H9 (cell line): Measurements from ENCODE around the gene ZNF319. TPM values are rescaled to one million over a fixed set of nuclear protein-coding genes. Genes with fewer than 3 reads are reported as not detected.

Experiments
- DNase-seq: peaks from one replicate; pipeline ENCODE4 v3.0.0-alpha.2; 2017
- H2AFZ ChIP-seq: one replicate; pipeline ENCODE4 v1.6.1; 2013; ENCODE audit warnings: mild to moderate bottlenecking, low read length, control low read depth, moderate library complexity
- H2AK5ac ChIP-seq: 2 replicates; pipeline ENCODE4 v1.6.1; 2013; ENCODE audit warnings: low read length, control low read depth, mixed read lengths; ENCODE audit not compliant: insufficient read length
- H2BK120ac ChIP-seq: one replicate; pipeline ENCODE4 v1.6.1; 2013; ENCODE audit warnings: low read depth, mild to moderate bottlenecking, low read length, control low read depth, inconsistent platforms; ENCODE audit not compliant: poor library complexity, severe bottlenecking
- H2BK12ac ChIP-seq: 2 replicates; pipeline ENCODE4 v1.6.1; 2013; ENCODE audit warnings: low read length, control low read depth, mixed read lengths, low read depth; ENCODE audit not compliant: insufficient read length
- H2BK15ac ChIP-seq: 2 replicates; pipeline ENCODE4 v1.6.1; 2013; ENCODE audit warnings: low read depth, low read length, control low read depth
- H2BK20ac ChIP-seq: one replicate; pipeline ENCODE4 v1.6.1; 2013; ENCODE audit warnings: low read depth, mild to moderate bottlenecking, low read length, control low read depth, inconsistent platforms; ENCODE audit not compliant: poor library complexity, severe bottlenecking
- H2BK5ac ChIP-seq: 2 replicates; pipeline ENCODE4 v1.6.1; 2013; ENCODE audit warnings: low read length, control low read depth, mixed read lengths; ENCODE audit not compliant: insufficient read length
- H3K14ac ChIP-seq: 2 replicates; pipeline ENCODE4 v1.6.1; 2013; ENCODE audit warnings: low read length, control low read depth; ENCODE audit not compliant: insufficient read depth
- H3K18ac ChIP-seq: 2 replicates; pipeline ENCODE4 v1.6.1; 2013; ENCODE audit warnings: low read depth, mild to moderate bottlenecking, mixed read lengths, low read length, control low read depth; ENCODE audit not compliant: insufficient read length
- H3K23ac ChIP-seq: 2 replicates; pipeline ENCODE4 v1.6.1; 2013; ENCODE audit warnings: low read length, control low read depth, mixed read lengths, low read depth; ENCODE audit not compliant: insufficient read length
- H3K23me2 ChIP-seq: 2 replicates; pipeline ENCODE4 v1.6.1; 2013; ENCODE audit warnings: low read depth, mild to moderate bottlenecking, mixed read lengths, low read length, control low read depth; ENCODE audit not compliant: insufficient read length, poor library complexity, severe bottlenecking
- H3K27ac ChIP-seq: 2 replicates; pipeline ENCODE4 v1.5.1; 2013; ENCODE audit warnings: low read length, control low read depth, mixed read lengths, low read depth; ENCODE audit not compliant: insufficient read length
- H3K27me3 ChIP-seq: 2 replicates; pipeline ENCODE4 v1.6.1; 2013; ENCODE audit warnings: low read length, control low read depth, inconsistent platforms; ENCODE audit not compliant: insufficient read depth
- H3K4ac ChIP-seq: 2 replicates; pipeline ENCODE4 v1.6.1; 2013; ENCODE audit warnings: low read depth, mild to moderate bottlenecking, control low read depth, inconsistent platforms, low read length, moderate library complexity
- H3K4me1 ChIP-seq: 2 replicates; pipeline ENCODE4 v1.6.1; 2013; ENCODE audit warnings: low read length, control low read depth, inconsistent platforms; ENCODE audit not compliant: insufficient read depth
- H3K4me2 ChIP-seq: 2 replicates; pipeline ENCODE4 v1.6.1; 2013; ENCODE audit warnings: low read length, control low read depth, mixed read lengths; ENCODE audit not compliant: insufficient read length, insufficient read depth
- H3K56ac ChIP-seq: 2 replicates; pipeline ENCODE4 v1.6.1; 2013; ENCODE audit warnings: low read depth, mild to moderate bottlenecking, mixed read lengths, low read length, control low read depth; ENCODE audit not compliant: insufficient read length
- H3K79me1 ChIP-seq: 2 replicates; pipeline ENCODE4 v1.6.1; 2013; ENCODE audit warnings: low read depth, mild to moderate bottlenecking, moderate library complexity, low read length, control low read depth, inconsistent platforms; ENCODE audit not compliant: insufficient read depth, poor library complexity, severe bottlenecking
- H3K79me2 ChIP-seq: 2 replicates; pipeline ENCODE4 v1.6.1; 2013; ENCODE audit warnings: low read length, control low read depth, inconsistent platforms; ENCODE audit not compliant: insufficient read depth
- H3K9ac ChIP-seq: 2 replicates; pipeline ENCODE4 v1.6.1; 2013; ENCODE audit warnings: low read length, control low read depth, mixed read lengths; ENCODE audit not compliant: insufficient read length; ENCODE audit errors: extremely low read depth
- H3K9me3 ChIP-seq: one replicate; pipeline ENCODE4 v1.6.1; 2013; ENCODE audit warnings: low read depth, low read length, inconsistent platforms; ENCODE audit not compliant: control insufficient read depth
- H3T11ph ChIP-seq: one replicate; pipeline ENCODE4 v1.6.1; 2013; ENCODE audit warnings: mild to moderate bottlenecking, low read length, control low read depth, inconsistent platforms
- H4K20me1 ChIP-seq: one replicate; pipeline ENCODE4 v1.6.1; 2013; ENCODE audit not compliant: control insufficient read depth, insufficient read length, insufficient read depth
- H4K5ac ChIP-seq: 2 replicates; pipeline ENCODE4 v1.6.1; 2013; ENCODE audit warnings: low read depth, mild to moderate bottlenecking, mixed read lengths, low read length, control low read depth; ENCODE audit not compliant: insufficient read length
- H4K8ac ChIP-seq: replicated peaks from 2 replicates; pipeline ENCODE4 v1.6.1; 2013; ENCODE audit warnings: low read length, control low read depth, mixed read lengths, low read depth; ENCODE audit not compliant: insufficient read length
- H4K91ac ChIP-seq: 2 replicates; pipeline ENCODE4 v1.6.1; 2013; ENCODE audit warnings: low read depth, mild to moderate bottlenecking, moderate library complexity, mixed read lengths, low read length, control low read depth; ENCODE audit not compliant: insufficient read length
- H3K27ac Mint-ChIP-seq, 3 experiments: 2 replicates in 2 of 3; 3 replicates in 1 of 3; pipeline ENCODE4 v1.8.0; 2020 to 2021; ENCODE audit warnings: mixed read lengths in 3 of 3, mild to moderate bottlenecking in 1 of 3, moderate library complexity in 1 of 3
- H3K27me3 Mint-ChIP-seq: 2 replicates; pipeline ENCODE4 v1.8.0; 2021; ENCODE audit warnings: low read depth, mild to moderate bottlenecking, moderate library complexity, mixed read lengths
- H3K36me3 Mint-ChIP-seq, 3 experiments: 2 replicates in 2 of 3; 3 replicates in 1 of 3; pipeline ENCODE4 v1.8.0; 2020 to 2021; ENCODE audit warnings: low read depth in 3 of 3, mixed read lengths in 3 of 3; ENCODE audit not compliant: insufficient read depth in 1 of 3
- H3K4me1 Mint-ChIP-seq, 2 experiments: 2 replicates each; pipeline ENCODE4 v1.8.0; 2020; ENCODE audit warnings: mixed read lengths in 2 of 2
- H3K4me3 Mint-ChIP-seq, 2 experiments: 2 replicates in 1 of 2; 3 replicates in 1 of 2; pipeline ENCODE4 v1.8.0; 2020 to 2021; ENCODE audit warnings: mild to moderate bottlenecking in 2 of 2, mixed read lengths in 2 of 2, moderate library complexity in 1 of 2
- H3K9me3 Mint-ChIP-seq, 2 experiments: 2 replicates in 1 of 2; 3 replicates in 1 of 2; pipeline ENCODE4 v1.8.0; 2020; ENCODE audit warnings: mild to moderate bottlenecking in 2 of 2, mixed read lengths in 2 of 2, moderate library complexity in 1 of 2
- CTCF ChIP-seq: fragments of 200-600 bp; sonication (generic); conservative IDR thresholded peaks from 3 replicates; pipeline ENCODE4 v1.8.0; 2021; ENCODE audit warnings: antibody characterized with exemption, mild to moderate bottlenecking
- WGBS: extraction: QIAGEN DNeasy Blood & Tissue Kit; methylation state at CpG from one replicate; pipeline ENCODE4 v1.1.7; 2013; ENCODE audit warnings: missing lambda C conversion rate, low lambda C conversion rate, mixed read lengths; ENCODE audit not compliant: insufficient read length; ENCODE audit errors: extremely low coverage; 5-methylcytosine and 5-hydroxymethylcytosine counted together
- total RNA-seq: library from RNA; stranded (reverse); gene quantifications from 2 replicates; pipeline ENCODE4 v1.2.1, GENCODE V29; 2021

The ZNF319 gene
- total RNA-seq, 1 experiment from 2014 or later, result 5.6 TPM

DNA sequence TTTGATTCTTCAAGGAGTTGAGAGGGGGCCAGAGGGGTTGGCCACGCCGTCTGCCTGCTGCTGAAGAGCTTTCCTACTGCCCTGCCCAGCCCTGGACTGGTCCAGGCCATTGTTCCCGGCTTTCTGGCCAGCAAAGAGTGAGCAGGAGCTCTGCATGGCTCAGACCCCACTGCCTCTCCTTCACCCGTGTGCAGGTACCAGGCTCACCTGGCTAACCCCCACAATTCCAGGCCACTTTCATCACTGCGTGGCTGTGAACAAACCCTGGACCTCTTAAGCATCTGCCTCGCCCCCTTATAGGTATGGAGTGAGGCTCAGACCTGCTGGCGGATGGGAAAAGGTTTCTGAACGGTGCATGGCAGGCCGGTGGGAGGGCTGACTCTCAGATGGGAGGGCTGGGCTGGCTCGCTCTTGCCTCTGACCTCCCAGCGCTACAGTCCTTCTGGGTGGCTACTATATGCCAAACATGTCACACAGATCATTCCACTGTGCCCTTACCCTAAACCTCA is 8.9 kb downstream of the ZNF319 start:
- Histone ChIP-seq H3K18ac (no peak overlapping the region), H3K9ac (no peak overlapping the region), H3K56ac (no peak overlapping the region), H2AK5ac (no peak overlapping the region), H3K4ac (no peak overlapping the region), H3K79me1 (no peaks in the 10 kb centered on the region), H3K4me2 (no peak overlapping the region), H4K5ac (no peak overlapping the region), H2BK12ac (no peak overlapping the region), H4K20me1 (no peaks in the 10 kb centered on the region), H4K8ac (no peak overlapping the region), H4K91ac (no peak overlapping the region), H3K4me1 (no peaks in the 10 kb centered on the region; the same call in 1 of the 2 replicates), H2BK120ac (no peak overlapping the region), H2BK15ac (no peak overlapping the region), H3K23ac (no peak overlapping the region), H2BK20ac (no peak overlapping the region), H3K23me2 (no peaks in the 10 kb centered on the region), H3K9me3 (no peaks in the 10 kb centered on the region), H2AFZ (no peak overlapping the region), H3T11ph (no peak overlapping the region), H3K27me3 (no peaks in the 10 kb centered on the region), H3K27ac (no peak overlapping the region), H2BK5ac (no peak overlapping the region), H3K14ac (no peak overlapping the region), H3K79me2 (no peaks in the 10 kb centered on the region)
- Mint-ChIP-seq H3K4me1 (peaks cover 7 to 8% of the 10 kb centered on the region in 2 experiments), H3K36me3 (peaks cover 0 to 2% (median 0%) of the 10 kb centered on the region in 3 experiments; a peak in 6 of 7 replicates), H3K4me3 (no peak overlapping the region), H3K27me3 (peaks cover 21% of the 10 kb centered on the region), H3K9me3 (no peaks in the 10 kb centered on the region), H3K27ac (no peak overlapping the region; a peak in 1 of 7 replicates)
- TF ChIP-seq CTCF, result no peak
- DNase-seq, result no peak
- no CpG with 5 or more reads among the region's 11 CpGs for WGBS
